Measurements from ENCODE around the gene RETREG2.

GRCh38 chr2:219159771-219160185, 18.3 kb upstream of the RETREG2 start:
- TF ChIP-seq, protein P1, sequence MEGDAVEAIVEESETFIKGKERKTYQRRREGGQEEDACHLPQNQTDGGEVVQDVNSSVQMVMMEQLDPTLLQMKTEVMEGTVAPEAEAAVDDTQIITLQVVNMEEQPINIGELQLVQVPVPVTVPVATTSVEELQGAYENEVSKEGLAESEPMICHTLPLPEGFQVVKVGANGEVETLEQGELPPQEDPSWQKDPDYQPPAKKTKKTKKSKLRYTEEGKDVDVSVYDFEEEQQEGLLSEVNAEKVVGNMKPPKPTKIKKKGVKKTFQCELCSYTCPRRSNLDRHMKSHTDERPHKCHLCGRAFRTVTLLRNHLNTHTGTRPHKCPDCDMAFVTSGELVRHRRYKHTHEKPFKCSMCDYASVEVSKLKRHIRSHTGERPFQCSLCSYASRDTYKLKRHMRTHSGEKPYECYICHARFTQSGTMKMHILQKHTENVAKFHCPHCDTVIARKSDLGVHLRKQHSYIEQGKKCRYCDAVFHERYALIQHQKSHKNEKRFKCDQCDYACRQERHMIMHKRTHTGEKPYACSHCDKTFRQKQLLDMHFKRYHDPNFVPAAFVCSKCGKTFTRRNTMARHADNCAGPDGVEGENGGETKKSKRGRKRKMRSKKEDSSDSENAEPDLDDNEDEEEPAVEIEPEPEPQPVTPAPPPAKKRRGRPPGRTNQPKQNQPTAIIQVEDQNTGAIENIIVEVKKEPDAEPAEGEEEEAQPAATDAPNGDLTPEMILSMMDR (IDR thresholded peaks at IDR 0.05) = no peak
- TF ChIP-seq POLR2A (IDR thresholded peaks at IDR 0.05) = no peak
